GM21737 (cell line): Measurements from ENCODE around the gene CDH5.

Source experiments
- ATAC-seq: cut with Tn5 transposase; IDR thresholded peaks from one replicate; pipeline ENCODE4 v1.9.1; 2021; ENCODE audit warnings: mild to moderate bottlenecking, moderate library complexity; ENCODE audit not compliant: unreplicated experiment

Gene CDH5

GRCh38 chr16:66373667-66374066, 7.2 kb downstream of the CDH5 start:
- no peak for ATAC-seq

GRCh38 chr16:66374176-66374575, 7.7 kb downstream of the CDH5 start:
- no peak for ATAC-seq

- no peak for ATAC-seq
Measured at GRCh38 chr16:66375451-66375850, 9.0 kb downstream of the CDH5 start.

- ATAC-seq: no peak
Measured at GRCh38 chr16:66376114-66376513, 9.6 kb downstream of the CDH5 start.

- ATAC-seq: no peak
Measured at GRCh38 chr16:66376577-66377305, 10.2 kb downstream of the CDH5 start.

GRCh38 chr16:66377324-66377723, 10.8 kb downstream of the CDH5 start:
- ATAC-seq: no peak

- no peak for ATAC-seq
Measured at GRCh38 chr16:66378741-66379570, 12.5 kb downstream of the CDH5 start.

GRCh38 chr16:66379571-66379941, 13.1 kb downstream of the CDH5 start:
- ATAC-seq: no peak

- no peak for ATAC-seq
Measured at GRCh38 chr16:66380421-66380820, 13.9 kb downstream of the CDH5 start.

- no peak for ATAC-seq
Measured at GRCh38 chr16:66381585-66382170, 15.2 kb downstream of the CDH5 start.

- no peak for ATAC-seq
Measured at GRCh38 chr16:66382171-66382965, 15.9 kb downstream of the CDH5 start.

GRCh38 chr16:66382966-66383299, 16.4 kb downstream of the CDH5 start:
- no peak for ATAC-seq

- no peak for ATAC-seq
Measured at GRCh38 chr16:66383551-66383950, 17.1 kb downstream of the CDH5 start.

GRCh38 chr16:66385415-66385814, 18.9 kb downstream of the CDH5 start:
- ATAC-seq: no peak

GRCh38 chr16:66386629-66387622, 20.4 kb downstream of the CDH5 start:
- ATAC-seq: no peak

- ATAC-seq: no peak
Measured at GRCh38 chr16:66387817-66388332, 21.4 kb downstream of the CDH5 start.

GRCh38 chr16:66388350-66389139, 22.1 kb downstream of the CDH5 start:
- ATAC-seq: no peak

GRCh38 chr16:66389256-66390176, 23.0 kb downstream of the CDH5 start:
- ATAC-seq: no peak
